Esophagus muscularis mucosa (tissue), 4 donors: Measurements from ENCODE around the gene ERCC4. TPM values are rescaled to one million over a fixed set of nuclear protein-coding genes. Genes with fewer than 3 reads are reported as not detected.

Experiments
- DNase-seq: peaks from one replicate; pipeline ENCODE4 v3.0.0-alpha.2; 2017; ENCODE audit errors: extremely low spot score
- H3K27ac ChIP-seq, 4 donors: fragments of 200-600 bp; sonication (generic); replicated peaks in 1 of 4; 1 replicate in 3 of 4; 2 replicates in 1 of 4; pipeline ENCODE4 v1.5.1; 2016 to 2019; ENCODE audit warnings: mild to moderate bottlenecking in 1 of 4
- H3K27me3 ChIP-seq, 4 donors: fragments of 200-600 bp; sonication (generic); one replicate each; pipeline versions ENCODE4 v1.5.1 to v1.6.0; 2016 to 2019
- H3K36me3 ChIP-seq, 4 donors: fragments of 200-600 bp; sonication (generic); one replicate each; pipeline ENCODE4 v1.5.1; 2016 to 2019
- H3K4me1 ChIP-seq, 4 donors: fragments of 200-600 bp; sonication (generic); one replicate each; pipeline ENCODE4 v1.5.1; 2016 to 2019
- H3K4me3 ChIP-seq, 4 donors: fragments of 200-600 bp; sonication (generic); 1 replicate in 2 of 4; 2 replicates in 2 of 4; pipeline ENCODE4 v1.5.1; 2016 to 2019; ENCODE audit warnings: mild to moderate bottlenecking in 4 of 4, moderate library complexity in 1 of 4
- H3K9me3 ChIP-seq, 4 donors: fragments of 200-600 bp; sonication (generic); 1 replicate in 3 of 4; 2 replicates in 1 of 4; pipeline ENCODE4 v1.5.1; 2016 to 2019
- EP300 ChIP-seq: sonication (generic); formaldehyde crosslinking; IDR thresholded peaks from one replicate; pipeline ENCODE4 v1.6.1; 2017; ENCODE audit warnings: antibody characterized with exemption
- POLR2A ChIP-seq: fragments of 450-650 bp; IDR thresholded peaks from one replicate; pipeline ENCODE4 v1.6.1; 2017; ENCODE audit warnings: antibody characterized with exemption, moderate library complexity, mild to moderate bottlenecking, low read depth
- POLR2AphosphoS5 ChIP-seq, 2 donors: sonication (generic); formaldehyde crosslinking; IDR thresholded peaks; one replicate each; pipeline ENCODE4 v1.6.1; 2017; ENCODE audit warnings: antibody characterized with exemption in 2 of 2
- WGBS: methylation state at CpG from one replicate; pipeline ENCODE4 v1.1.5; 2018; 5-methylcytosine and 5-hydroxymethylcytosine counted together
- intact Hi-C: fragments of 100-400 bp; cut with DNase I; formaldehyde crosslinking; loops from one replicate; pipeline ENCODE4 v1.15.1; 2023
- total RNA-seq, 4 donors: library from RNA; depleted of rRNA; stranded (reverse); fragments of >200 nt; gene quantifications; one replicate each; pipeline versions ENCODE4 v1.1.0 to v1.2.1, GENCODE V29; 2016
- TF ChIP-seq, protein P1 (sequence below), 3 experiments: fragments of 200-600 bp in 2 of 3; fragments of 450-650 bp in 1 of 3; sonication (generic) in 2 of 3; IDR thresholded peaks; one replicate each; pipeline ENCODE4 v1.5.1; 2017 to 2019; ENCODE audit warnings: antibody characterized with exemption in 3 of 3, mild to moderate bottlenecking in 2 of 3, moderate library complexity in 1 of 3

The ERCC4 gene
- total RNA-seq, 4 donors from 2014 or later = 4.6 to 10.0 (median 8.6) TPM

DNA sequence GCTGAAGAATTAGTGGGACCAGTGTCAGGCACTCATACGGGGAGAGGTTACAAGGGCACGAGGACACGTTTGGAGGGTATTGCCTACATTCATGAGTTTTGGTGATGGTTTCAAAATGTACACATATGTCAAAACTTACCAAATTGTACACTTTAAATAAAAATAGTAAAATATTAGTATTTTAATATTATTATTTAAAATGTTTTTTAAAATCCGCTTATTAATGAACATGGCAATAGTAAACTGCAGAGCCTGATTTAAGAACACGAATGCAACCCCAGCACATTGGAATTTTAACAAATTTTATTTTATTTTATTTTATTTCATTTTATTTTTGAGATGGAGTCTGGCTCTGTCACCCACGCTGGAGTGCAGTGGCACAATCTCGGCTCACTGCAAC, 10.9 kb upstream of the ERCC4 start:
- no peak for DNase-seq
- Histone ChIP-seq H3K4me3 (no peak overlapping the region), H3K9me3 (peaks cover 0 to 7% (median 0%) of the 10 kb centered on the region in 4 donors), H3K27me3 (no peaks in the 10 kb centered on the region), H3K4me1 (peaks cover 8 to 53% (median 32%) of the 10 kb centered on the region in 4 donors), H3K27ac (peak overlapping the region in 3 of 4 donors; percentile 55 to 74 (median 69)), H3K36me3 (no peaks in the 10 kb centered on the region)
- 90% methylated on average over 7 of the region's 7 CpGs for WGBS
- intact Hi-C loops = no loop called here
- TF ChIP-seq POLR2A = no peak
- TF ChIP-seq, protein P1, sequence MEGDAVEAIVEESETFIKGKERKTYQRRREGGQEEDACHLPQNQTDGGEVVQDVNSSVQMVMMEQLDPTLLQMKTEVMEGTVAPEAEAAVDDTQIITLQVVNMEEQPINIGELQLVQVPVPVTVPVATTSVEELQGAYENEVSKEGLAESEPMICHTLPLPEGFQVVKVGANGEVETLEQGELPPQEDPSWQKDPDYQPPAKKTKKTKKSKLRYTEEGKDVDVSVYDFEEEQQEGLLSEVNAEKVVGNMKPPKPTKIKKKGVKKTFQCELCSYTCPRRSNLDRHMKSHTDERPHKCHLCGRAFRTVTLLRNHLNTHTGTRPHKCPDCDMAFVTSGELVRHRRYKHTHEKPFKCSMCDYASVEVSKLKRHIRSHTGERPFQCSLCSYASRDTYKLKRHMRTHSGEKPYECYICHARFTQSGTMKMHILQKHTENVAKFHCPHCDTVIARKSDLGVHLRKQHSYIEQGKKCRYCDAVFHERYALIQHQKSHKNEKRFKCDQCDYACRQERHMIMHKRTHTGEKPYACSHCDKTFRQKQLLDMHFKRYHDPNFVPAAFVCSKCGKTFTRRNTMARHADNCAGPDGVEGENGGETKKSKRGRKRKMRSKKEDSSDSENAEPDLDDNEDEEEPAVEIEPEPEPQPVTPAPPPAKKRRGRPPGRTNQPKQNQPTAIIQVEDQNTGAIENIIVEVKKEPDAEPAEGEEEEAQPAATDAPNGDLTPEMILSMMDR (IDR thresholded peaks at IDR 0.05) = no peak
- TF ChIP-seq POLR2AphosphoS5 (IDR thresholded peaks at IDR 0.05) = no peak
- TF ChIP-seq EP300 = no peak

DNA sequence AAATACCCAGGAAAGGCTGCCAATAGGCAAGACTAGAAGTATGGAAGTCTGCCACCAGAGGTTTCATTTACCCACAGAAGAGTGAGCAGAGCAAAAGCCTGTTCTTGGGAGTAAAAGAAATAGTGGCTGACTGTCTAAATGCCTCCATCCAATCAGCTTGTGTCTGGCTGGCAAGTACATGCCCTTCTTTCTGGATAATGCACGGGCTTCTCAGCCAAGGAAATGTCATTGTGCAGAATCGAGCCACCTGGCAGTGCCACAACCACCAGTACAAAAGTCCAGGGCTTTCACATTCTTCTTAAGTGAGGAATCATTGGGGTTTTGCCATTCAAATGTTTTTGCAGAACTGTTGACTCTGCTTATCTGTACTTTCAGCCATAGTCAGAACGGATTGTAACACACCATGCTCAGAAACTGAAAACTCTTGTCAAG, 10.1 kb upstream of the ERCC4 start:
- peaks cover 0 to 7% (median 0%) of the 10 kb centered on the region in 4 donors for H3K9me3 ChIP-seq
- DNase-seq = no peak
- H3K36me3 ChIP-seq = no peaks in the 10 kb centered on the region
- intact Hi-C loops = no loop called here
- no peaks in the 10 kb centered on the region for H3K27me3 ChIP-seq
- WGBS = 23% methylated on average over 3 of the region's 3 CpGs
- peaks cover 8 to 53% (median 32%) of the 10 kb centered on the region in 4 donors for H3K4me1 ChIP-seq
- TF ChIP-seq EP300 (no peak), POLR2A (no peak), POLR2AphosphoS5 (IDR thresholded peaks at IDR 0.05) (peak; percentile 60 to 79)
- TF ChIP-seq, protein P1 (IDR thresholded peaks at IDR 0.05) = peak in 1 of 3 experiments; percentile 22
- H3K4me3 ChIP-seq = no peak overlapping the region
- peak overlapping the region; percentile 56 to 74 (median 63) for H3K27ac ChIP-seq

DNA sequence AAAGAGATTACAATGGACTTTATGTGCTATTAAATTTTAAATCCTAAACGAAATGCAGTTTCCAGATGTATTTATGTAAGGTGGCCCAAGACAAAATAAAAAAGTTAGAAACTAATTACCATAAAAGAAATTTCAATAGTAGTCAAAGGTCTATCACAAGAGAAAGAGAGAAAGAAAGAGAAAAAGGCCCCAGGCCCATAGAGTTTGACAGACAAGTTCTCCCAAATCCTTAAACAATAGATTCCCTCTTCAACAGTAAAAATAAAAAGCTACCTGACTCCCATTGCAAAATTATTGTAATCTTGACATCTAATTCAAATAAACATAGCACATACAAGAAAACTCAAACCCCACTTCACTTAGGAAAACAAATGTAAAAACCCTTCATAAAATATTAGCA, 8.6 kb upstream of the ERCC4 start:
- no peak for DNase-seq
- Histone ChIP-seq H3K9me3 (peaks cover 0 to 7% (median 0%) of the 10 kb centered on the region in 4 donors), H3K36me3 (no peaks in the 10 kb centered on the region), H3K4me1 (peaks cover 8 to 53% (median 32%) of the 10 kb centered on the region in 4 donors), H3K4me3 (no peak overlapping the region), H3K27me3 (no peaks in the 10 kb centered on the region), H3K27ac (no peak overlapping the region)
- intact Hi-C loops = no loop called here
- TF ChIP-seq, protein P1 (IDR thresholded peaks at IDR 0.05) = no peak
- TF ChIP-seq EP300 = no peak
- TF ChIP-seq POLR2A = no peak
- TF ChIP-seq POLR2AphosphoS5 (IDR thresholded peaks at IDR 0.05) = no peak
- 86% methylated on average over 1 of the region's 1 CpG for WGBS

DNA sequence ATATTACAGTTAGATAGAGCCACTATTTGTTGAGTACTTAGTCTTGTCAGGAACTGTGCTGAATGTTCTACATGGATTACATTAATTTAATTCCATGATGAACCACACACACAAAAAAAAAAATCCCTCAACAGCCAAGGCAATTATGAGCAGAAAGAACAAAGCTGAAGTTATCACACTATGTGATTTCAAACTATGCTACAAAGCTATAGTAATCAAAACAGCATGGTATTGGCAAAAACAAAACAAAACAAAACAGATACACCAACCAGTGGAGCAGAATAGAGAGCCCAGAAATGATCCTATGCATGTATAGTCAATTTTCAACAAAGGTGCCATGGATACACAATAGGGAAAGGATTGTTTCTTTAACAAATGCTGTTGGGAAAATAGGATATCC, 8.1 kb upstream of the ERCC4 start:
- H3K4me3 ChIP-seq = no peak overlapping the region
- H3K4me1 ChIP-seq = peaks cover 8 to 48% (median 30%) of the 10 kb centered on the region in 4 donors
- no peak for DNase-seq
- no peaks in the 10 kb centered on the region for H3K36me3 ChIP-seq
- peaks cover 0 to 7% (median 0%) of the 10 kb centered on the region in 4 donors for H3K9me3 ChIP-seq
- TF ChIP-seq EP300 = no peak
- TF ChIP-seq, protein P1 (IDR thresholded peaks at IDR 0.05) = no peak
- no peak for TF ChIP-seq POLR2A
- TF ChIP-seq POLR2AphosphoS5 (IDR thresholded peaks at IDR 0.05) = no peak
- H3K27ac ChIP-seq = no peak overlapping the region
- H3K27me3 ChIP-seq = no peaks in the 10 kb centered on the region
- intact Hi-C loops = no loop called here

DNA sequence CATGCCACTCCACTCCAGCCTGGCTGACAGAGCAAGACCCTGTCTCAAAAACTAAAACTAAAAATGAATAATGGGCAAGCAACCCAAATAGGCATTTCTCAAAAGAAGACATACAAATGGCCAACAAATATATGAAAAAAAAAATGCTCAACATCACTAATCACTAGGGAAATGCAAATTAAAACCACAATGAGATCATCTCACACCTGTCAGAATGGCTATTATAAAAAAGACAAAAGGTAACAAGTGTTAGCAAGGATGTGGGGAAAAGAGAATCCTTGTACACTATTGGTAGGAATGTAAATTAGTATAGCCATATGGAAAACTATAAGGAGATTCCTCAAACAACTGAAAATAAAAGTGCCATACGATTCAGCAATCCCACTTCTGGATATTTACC, 7.1 kb upstream of the ERCC4 start:
- no peak for TF ChIP-seq POLR2A
- TF ChIP-seq POLR2AphosphoS5 (IDR thresholded peaks at IDR 0.05) = no peak
- TF ChIP-seq, protein P1 (IDR thresholded peaks at IDR 0.05) = no peak
- TF ChIP-seq EP300 = no peak
- no peak for DNase-seq
- Histone ChIP-seq H3K9me3 (peaks cover 0 to 7% (median 0%) of the 10 kb centered on the region in 4 donors), H3K4me1 (peaks cover 8 to 39% (median 20%) of the 10 kb centered on the region in 4 donors), H3K36me3 (no peaks in the 10 kb centered on the region), H3K27me3 (no peaks in the 10 kb centered on the region), H3K27ac (no peak overlapping the region), H3K4me3 (no peak overlapping the region)
- intact Hi-C loops = no loop called here
- WGBS = 61% methylated on average over 1 of the region's 1 CpG
